DMS114 treated with DMSO at 0.1 percent for 48 hours (cell line): ENCODE data around the gene SHC3.

Source experiments
- DNase-seq: peaks from one replicate; lab custom pipeline; 2025; ENCODE audit not compliant: unreplicated experiment; lab: John Stamatoyannopoulos, UW

Gene SHC3

DNA sequence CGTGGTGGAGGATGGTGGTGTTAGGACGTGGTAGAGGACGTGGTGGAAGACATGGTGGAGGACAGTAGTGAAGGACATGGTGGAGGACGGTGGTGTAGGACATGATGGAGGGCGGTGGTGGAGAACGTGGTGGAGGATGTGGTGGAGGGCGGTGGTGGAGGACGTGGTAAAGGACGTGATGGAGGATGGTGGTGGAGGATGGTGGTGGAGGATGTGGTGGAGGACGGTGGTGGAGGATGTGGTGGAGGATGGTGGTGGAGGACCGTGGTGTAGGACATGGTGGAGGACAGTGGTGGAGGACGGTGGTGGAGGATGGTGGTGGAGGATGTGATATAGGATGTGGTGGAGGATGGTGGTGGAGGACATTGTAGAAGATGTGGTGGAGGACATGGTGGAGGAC is 119.7 kb downstream of the SHC3 start:
- no peak for DNase-seq

DNA sequence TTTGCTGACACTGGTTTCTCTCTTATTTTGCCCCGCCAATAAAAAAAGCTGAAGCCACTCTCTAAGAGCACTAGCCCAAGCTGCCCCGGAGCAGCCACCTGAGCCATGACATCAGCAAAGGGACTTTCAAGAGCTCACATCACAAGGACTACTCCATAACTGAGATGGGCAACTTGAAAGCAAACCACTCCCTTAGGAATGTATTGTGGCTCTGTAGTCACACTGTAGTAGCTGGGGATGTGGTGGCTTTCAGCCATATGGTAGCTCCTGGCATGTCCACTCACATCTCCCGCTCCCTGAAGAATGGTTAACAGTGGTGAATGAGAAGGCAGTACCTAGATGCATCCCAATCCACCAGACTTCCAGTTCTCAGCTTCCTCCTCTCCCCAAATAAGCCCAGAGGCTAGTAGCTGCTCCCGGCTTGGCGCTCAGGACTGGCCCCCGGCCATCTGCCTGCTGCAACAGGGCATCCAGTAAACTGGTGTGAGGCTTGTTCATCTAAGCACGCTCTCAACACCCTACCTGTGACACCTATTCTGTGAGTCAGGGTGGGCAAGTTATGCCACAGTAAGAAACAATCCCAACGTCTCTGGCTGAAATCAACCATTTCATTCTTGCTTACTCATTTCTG is 123.6 kb downstream of the SHC3 start:
- DNase-seq = no peak

DNA sequence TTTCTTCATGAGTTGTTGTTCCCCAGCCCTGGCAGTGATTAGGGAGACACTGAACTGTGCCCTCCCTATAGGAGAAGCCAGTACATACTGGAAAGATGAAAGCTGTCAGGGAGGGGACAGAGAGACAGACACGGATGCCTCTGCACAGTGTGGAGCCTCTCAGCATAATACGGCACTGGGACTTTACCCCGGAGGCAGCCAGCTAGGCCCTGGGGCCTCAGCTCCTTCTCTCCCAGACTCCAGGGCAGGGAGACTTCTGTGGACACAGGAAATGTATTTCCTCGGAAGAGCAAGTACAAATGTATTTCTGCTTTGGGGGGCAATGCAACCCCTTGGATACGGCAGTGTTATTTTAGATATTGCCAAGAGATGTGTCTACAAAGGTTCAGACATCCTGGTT is 125.3 kb downstream of the SHC3 start:
- no peak for DNase-seq

- no peak for DNase-seq
Measured at GRCh38 chr9:89052470-89053097, 126.0 kb downstream of the SHC3 start.

DNA sequence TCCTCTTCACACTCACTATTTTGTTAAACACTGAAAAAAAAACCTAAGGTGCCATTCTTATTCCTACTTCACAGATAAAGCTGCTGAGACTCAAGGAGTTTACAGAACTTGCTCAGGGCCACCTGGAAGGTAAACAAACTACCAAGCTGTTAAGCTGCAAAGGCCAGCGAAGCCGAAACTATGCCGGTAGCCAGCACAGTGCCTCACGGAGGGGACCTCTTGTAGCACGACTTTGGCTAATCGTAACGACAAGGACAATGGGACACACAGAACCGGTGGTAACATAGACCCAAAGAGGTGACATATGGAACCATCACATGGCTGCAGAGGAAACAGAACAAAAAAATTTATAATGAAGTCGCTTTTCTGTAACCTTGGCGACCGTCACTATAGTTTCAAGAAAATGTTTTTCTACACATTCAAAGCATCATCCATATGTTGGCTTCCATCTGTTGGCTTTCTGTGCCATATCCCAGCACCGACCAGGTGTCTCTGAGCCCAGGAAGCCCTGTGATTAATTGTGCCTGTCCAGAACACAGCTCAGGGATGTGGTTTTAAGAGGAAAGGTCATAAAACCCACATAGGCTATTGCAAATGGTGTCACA is 127.1 kb downstream of the SHC3 start:
- DNase-seq = no peak

- no peak for DNase-seq
Measured at GRCh38 chr9:89049646-89050045, 129.0 kb downstream of the SHC3 start.

DNA sequence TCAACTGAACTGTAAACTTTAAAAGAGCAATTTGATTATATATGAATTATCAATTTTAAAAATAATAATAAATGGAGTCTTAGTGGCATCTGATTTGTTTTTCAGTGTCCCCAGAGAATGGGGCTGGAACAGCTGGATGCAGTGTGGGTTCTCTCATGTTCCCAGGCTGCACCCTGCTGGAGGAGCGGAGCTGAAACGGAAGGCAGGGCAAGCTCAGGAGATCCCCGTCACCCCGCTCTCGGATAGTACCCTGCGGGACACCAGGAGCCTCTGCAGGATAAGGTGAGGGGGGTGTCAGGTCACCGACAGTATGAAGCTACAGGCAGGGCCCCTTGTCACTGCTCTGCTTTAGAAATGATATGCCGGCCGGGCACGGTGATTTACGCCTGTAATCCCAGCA is 130.0 kb downstream of the SHC3 start:
- no peak for DNase-seq

DNA sequence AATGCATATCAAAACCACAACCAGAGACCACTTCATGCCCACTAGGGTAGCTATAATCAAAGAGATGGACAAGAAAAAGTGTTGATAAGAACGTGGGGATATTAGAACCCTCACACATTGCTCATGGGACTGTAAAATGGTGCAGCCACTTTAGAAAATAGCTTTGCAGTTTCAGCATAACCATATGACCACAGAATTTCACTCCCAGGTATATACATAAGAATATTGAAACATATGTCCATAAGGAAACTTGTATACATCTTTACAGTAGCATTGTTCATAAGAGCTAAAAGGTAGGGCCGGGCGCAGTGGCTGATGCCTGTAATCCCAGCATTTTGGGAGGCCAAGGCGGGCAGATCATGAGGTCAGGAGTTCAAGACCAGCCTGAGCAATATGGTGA is 131.0 kb downstream of the SHC3 start:
- DNase-seq = no peak

GRCh38 chr9:89046832-89047231 is 131.8 kb downstream of the SHC3 start:
- DNase-seq = no peak

GRCh38 chr9:89044881-89045280 is 133.7 kb downstream of the SHC3 start:
- DNase-seq = no peak

DNA sequence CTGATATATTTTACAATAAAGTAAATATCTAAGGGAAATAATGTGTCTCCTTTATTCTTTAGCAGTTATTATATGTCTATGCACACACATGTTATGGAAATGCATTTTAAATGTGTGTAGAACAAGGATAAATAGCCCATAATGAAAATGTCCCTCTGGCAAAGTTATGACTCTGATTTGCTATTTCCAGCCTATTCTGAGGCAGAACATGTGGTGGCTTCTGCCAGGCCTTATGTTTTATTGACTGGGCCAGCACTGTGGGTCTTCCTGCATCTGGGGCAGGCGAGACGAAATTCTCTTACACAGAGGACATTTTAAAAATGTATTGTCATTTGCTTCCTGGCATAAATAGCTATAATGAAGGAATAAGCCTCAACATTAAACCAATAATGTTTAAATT is 134.5 kb downstream of the SHC3 start:
- no peak for DNase-seq

- no peak for DNase-seq
Measured at GRCh38 chr9:89042984-89043383, 135.6 kb downstream of the SHC3 start.

DNA sequence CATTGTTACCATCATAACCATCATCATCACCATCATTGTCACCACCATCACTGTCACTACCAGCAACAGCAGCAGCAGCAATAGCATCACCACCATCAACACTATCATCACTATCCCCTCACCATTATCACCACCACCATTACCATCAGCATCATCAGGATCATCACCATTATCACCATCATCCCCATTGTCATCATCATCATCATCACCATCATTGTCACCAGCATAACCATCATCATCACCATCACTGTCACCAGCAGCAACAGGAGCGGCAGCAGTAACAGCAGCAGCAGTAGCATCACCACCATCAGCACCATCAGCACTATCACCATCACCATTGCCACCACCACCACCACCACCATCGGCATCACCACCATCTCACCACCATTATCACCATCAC is 139.0 kb downstream of the SHC3 start:
- DNase-seq = no peak

- no peak for DNase-seq
Measured at GRCh38 chr9:89039104-89039465, 139.5 kb downstream of the SHC3 start.

GRCh38 chr9:89038382-89039103 is 140.1 kb downstream of the SHC3 start:
- no peak for DNase-seq

DNA sequence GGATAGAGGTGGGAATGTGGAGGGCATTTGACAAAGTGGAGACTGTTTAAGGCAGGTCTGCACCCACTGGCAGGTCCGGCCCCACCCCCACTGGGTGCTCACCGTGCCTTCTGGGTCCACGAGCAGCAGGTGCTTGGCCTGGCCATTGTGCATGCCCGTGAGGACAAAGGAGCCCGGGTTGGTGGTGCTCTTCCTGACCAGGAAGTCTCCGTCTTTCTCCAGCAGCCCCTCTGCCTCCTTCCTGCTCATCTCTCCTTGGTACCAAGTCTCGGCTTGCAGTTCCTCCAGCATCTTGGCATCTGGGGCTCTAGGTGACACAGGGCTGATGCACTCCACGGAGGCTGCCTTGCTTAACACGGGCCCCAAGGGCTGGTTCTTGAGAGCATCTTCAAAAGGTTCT is 140.7 kb downstream of the SHC3 start:
- no peak for DNase-seq

DNA sequence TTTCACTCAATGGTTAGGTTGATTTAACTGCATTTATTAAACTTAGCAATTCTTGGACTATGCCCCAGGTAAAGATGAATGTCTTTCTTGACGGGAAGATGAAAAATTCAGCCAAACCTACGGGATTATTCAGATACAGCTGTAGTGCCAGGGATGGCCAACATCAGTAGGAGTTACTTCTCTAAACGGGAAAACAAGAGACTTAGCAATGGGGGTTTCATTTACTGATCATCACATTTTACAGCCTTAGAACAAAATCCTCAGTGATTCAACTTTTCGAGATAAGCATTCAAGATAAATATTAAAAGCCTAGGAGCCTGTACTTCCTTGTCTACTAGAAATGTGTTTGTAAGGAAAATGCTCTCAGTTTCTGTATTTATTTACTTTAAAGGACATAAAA is 141.3 kb downstream of the SHC3 start:
- DNase-seq = no peak

DNA sequence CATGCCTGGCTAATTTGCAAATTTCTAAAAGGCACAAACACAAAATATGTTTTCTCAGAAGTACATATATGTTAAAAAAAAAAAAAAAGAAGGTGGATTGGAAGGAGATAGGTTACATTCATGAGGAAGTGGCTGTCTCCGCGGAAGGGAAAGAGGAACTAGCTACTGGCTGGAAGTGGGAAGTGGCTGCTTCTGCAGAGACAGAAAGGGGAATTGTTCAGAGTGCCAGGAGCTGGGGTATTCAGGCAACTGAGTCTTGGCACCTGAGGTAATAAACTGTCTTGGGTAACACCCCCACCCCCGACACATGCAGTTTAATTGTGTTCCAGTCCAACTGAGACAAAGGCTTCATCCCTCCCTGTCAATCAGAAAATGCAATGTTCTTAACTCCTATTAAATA is 141.7 kb downstream of the SHC3 start:
- no peak for DNase-seq

DNA sequence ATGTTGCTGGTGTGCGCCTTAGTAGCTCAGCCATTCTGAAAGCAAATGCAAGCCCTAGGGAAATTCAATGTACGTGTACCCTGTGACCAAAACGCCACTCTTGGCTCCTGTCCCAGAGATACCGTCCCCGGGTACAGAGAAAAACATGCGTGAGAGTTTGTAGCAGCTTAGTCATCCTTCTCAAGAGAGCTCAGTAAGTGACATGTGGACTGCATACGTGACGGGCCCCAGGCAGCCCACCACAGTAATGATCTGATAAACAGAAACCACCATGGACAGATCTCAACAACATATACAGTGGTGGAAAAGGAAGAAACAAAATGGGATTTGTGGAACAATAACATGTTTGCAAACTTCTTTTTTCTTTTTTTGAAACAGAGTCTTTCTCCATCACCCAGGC is 142.2 kb downstream of the SHC3 start:
- no peak for DNase-seq

DNA sequence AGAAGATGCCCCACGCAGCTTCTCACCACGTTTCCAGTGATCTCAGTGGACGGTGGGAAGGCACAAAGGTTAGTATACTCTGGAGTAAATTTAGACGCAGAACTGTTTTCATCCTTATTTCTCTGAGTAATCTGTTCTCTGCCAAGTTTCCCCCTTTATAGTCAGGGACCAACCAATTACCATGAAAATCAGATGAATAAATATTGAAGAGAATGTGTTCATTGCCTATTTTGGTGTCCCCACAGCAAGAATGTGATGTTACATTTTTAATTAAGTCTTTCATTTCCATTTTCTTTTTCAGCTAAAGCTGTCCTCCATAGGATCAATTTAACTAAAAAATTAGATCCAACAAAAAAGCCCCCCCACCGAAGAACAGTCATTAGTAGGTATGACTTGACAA is 146.0 kb downstream of the SHC3 start:
- no peak for DNase-seq

- no peak for DNase-seq
Measured at GRCh38 chr9:89032173-89032572, 146.4 kb downstream of the SHC3 start.

DNA sequence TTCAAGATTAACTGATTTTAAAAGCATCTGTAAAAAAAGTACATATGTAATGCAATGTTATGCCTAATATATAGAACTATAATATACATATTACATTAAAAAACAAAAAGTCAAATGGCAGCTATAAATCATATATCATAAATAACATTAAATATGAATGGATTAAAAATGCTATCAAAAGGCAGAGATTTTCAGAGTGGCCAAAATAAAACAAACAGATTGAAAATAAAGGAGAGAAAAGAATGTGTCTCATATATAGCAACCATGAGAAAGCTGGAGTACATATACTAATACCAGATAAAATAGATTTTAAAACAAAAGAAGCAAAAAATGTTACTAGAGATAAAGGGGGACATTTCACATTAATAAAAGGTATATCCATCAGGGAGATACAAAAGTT is 148.8 kb downstream of the SHC3 start:
- no peak for DNase-seq
